Skeletal muscle cell (primary cell): ENCODE measurements around the gene TOM1L2.
A peak's percentile ranks its signal among the peaks of the same experiment; 100 is the strongest.

Experiments used
- DNase-seq: peaks from one replicate; pipeline ENCODE4 v3.0.0-alpha.2; 2010; ENCODE audit warnings: low read depth
- H3K4me3 ChIP-seq: 2 replicates; pipeline ENCODE4 v1.5.1; 2011; ENCODE audit warnings: low read depth, mild to moderate bottlenecking, control low read depth, low read length, moderate library complexity

Gene TOM1L2

DNA sequence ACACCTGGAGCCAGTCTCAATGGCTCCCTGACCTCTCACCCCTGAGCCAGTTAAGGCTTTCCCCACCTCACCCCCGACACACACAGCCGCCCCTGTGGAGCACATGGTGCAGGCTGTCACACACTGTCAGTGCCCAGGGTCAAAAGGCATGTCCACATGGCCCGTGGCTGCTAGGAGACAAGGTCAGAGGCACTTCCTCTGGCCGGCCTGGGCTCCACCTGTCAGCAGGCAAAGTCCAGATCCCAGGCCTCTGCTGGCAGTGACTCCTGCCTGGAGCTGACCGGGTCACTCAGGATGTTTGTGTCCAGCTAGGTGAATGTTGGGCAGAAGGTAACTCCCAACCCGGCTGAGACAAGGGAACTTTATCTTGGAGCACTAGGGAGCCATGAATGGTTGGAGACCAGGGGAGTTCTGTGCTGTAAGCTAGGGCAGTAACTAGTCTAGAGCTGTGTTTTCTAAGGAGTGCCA is 141.4 kb downstream of the TOM1L2 start:
- no peak overlapping the region for H3K4me3 ChIP-seq
- DNase-seq = no peak

DNA sequence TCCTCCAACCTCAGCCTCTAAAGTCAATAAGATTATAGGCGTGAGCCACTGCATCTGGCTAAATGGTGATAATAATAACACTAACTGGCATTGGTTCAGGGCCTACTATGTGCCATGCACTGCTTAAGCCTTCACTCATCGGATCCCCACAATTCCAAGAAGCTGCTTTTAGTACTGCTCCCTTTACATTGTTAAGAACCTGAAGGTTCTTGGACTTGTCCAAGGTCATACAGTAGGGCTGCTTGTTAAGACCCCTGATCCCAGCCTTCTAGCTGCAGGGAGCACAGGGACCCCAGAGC is 142.0 kb downstream of the TOM1L2 start:
- DNase-seq = no peak
- no peak overlapping the region for H3K4me3 ChIP-seq

DNA sequence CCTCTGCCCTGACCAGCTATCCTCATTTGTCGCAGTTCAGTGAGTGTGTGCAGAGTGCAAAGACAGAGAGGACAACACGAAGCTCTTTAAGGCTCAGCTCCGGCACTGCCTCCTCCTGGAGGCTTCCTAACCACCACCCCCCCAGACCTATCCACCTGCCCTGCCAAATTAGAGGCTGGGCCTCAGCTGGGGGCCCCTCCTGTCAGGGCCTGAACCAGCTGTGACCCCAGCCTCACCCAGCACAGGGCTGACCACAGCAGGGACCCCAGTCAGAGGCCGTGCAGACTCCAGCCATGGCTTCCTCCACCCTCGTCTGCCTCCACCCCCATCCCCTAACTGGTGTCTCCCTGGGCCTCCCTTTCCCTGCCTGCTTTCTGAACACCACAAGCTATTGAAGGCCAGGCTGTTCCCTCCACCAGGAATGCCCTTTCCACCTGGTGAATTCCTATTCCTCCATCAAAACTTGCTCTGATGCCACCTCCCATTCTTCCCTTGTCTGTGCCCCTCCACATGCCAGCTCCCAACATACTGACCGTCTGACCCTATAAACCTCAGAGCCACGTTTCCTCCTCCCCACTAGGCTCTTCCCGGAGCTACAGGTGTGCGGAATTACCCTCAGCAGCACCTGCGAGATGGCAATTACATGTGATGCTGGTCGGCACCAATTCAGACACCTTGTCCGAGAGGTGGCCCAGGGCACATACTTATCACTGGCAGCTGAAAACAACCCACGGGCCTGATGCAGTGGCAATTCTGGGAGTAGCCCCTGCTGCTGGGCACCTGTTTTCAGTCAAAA is 144.2 kb downstream of the TOM1L2 start:
- no peak overlapping the region for H3K4me3 ChIP-seq
- DNase-seq = no peak

DNA sequence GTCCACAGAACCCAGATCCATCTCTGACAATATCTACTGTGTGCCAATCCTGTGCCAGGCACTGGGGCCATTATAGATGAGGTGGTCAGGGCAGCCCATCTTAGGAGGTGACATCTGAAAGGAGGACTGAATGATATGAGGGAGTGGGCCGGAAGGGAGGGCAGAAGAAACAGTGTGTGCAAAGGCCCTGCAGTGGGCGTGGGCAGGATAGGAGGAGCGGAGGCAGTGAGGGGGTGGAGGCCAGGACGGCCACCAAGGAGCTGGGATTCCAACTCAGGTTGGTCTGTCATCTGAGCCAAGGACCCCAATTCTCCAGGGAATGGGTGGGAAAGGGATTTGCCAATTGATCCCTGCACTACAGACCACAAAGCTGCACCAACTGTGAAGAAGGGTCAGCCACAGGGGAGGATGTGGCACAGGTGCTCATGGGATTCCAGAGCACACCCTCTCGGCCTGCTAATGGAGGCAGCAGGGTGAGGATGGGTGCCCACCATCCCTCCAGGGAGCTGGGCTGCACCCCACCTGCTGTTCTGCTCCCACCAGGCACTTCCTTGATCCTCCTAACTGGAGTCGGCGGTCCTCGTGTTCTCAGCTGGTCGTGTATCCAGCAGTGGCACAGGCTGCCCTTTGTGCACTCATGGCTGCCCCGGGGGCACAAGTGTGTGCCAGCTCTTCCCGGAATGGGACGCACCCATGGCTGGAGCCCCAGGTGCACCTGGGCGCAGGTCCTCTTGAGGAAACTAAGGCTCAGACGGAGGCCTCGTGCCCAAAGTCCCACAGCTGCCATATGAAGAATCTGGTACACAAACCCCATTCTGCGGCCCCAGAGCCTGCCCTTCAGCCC is 145.0 kb downstream of the TOM1L2 start:
- no peak for DNase-seq
- H3K4me3 ChIP-seq = no peak overlapping the region

DNA sequence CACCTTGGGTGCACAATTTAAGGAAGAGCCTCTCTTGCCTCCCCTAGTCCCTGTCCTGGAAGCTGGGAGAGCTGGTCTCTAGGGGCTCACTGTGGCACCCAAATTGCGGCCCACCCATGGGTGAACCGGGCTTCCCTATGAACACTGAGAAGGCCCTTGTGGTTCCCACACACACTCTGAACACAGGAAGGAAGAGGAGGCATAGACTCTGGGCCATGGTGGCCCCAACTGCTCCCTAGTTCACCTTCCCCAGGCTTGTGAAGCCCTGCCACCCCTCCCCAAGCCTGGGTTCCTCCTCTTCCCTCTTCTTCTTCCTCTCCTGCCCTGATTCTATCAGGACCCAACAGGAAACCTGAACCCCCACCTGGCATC is 145.9 kb downstream of the TOM1L2 start:
- no peak overlapping the region for H3K4me3 ChIP-seq
- no peak for DNase-seq

DNA sequence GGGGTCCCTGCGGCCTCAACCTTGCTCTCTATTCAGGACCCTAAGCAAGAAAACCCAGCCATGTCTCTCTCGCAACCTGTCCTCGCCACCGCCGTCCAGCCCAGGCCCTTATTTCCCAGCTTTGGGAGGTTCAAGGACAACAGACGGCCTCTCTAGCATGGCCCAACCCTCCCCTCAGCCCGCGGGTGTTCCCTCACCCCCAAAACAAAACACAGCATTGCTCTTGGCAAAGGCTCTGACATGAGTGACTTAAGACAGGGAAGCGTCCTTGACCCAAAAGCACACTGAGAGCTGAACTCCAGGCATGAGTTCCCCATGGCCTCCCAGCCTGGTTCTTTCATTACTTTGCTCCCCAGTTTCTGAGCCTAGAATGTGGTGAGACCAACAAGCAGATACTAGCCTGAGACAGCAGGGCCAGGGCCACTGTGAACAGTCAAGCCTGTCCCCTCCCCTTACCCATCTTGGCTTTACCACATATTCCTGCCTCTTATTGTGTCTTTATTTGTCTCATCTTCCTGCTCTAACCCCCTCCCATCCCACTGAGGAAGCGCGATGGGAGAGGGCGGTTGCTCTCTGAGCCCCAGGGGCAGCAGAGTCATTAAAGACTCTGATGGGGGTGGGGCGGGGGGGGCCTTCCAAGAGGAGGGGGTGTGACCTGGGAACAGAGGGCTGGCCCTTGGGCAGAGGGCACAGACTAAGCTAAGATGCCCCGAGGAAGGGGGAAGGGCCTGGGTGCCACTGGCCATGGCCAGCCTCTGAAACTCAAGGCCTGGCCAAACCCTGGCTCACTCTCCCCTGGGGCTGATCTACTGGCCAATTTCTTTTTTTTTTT is 147.2 kb downstream of the TOM1L2 start:
- DNase-seq = no peak
- H3K4me3 ChIP-seq = no peak overlapping the region

DNA sequence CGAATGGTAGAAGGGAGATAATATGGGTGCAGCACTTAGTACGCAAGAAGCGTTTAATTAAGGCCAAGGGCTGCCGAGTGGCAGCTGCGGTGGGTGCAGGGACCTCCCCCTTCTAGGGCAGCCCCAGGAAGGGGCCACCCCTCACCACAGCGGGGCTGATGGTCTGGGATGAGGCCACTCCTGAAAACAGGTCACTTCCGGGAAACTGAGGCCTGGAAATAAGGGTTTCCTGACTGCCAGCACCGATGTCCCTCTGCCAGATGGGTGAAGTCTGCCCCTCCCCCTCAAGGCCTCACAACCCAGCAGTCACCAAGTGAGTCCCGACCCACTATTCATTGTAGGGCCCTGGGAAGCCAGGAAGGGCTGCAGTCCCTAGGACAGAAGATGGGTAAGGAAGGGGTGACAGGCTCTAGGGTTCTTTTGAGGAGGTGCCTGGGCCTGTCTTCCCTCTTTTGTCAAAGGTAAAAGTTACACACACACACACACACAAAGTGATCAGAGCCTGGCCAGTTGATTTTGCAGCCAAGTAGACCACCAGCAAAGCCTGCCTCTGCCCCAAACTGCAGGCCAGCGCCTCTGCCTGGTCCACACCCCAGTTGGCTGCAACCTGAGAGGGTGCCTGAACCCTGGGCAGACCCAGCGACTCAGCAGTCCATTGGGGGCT is 147.9 kb downstream of the TOM1L2 start:
- DNase-seq = no peak
- H3K4me3 ChIP-seq = peak overlapping the region; percentile 1

DNA sequence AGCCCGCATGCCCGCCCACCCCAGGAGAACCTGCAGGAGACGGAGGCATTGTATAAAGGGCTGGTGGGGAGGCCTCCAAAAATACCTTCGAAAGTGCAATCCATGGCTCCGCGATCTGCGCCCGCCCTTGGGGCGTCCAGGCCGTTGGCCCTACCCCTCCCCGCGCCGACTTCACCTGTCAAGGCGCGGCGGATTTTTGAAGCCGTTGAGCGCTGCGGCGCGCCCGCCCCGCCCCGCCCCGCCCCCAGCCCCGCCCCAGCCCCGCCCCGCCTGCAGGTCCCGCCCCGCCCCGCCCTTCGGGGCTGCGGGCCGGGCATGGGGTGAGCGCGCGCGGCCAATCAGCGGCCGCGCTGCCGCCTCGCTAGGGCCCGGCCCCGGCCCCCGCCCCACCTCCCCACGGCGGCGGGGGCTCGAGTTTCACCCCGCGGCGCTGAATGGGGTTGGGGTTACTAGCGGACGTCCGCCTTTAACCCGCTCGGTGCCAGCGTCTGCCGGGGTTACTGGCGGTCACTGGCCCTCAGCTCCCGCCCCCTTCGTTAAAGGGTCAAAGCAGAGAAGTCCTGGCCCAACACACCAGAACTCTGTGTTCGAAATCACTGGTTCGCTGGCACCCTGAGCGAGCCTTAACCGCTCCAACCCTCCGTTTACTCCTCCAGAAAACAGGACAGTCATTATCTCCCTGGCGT is 148.6 kb downstream of the TOM1L2 start:
- peak overlapping the region; percentile 48 for H3K4me3 ChIP-seq
- DNase-seq = no peak

DNA sequence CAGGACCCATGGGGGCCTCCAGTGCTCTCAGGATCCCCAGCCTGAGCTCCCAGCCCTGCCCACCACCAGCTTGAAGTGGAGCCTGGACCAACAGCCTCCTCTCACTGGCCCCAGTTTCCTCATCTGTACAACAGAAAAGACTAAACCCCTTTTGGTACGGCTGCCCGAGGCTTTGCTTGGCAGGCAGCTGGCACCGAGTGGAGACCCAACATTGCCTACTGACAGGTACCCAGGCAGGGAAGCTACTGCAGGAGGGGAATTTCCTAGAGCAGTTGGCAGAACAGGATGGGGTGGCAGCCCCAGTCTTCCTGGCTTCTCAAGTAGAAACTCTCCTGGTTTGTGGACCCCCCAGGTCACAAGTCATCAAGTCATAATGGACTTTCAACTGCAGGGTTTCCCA is 149.6 kb downstream of the TOM1L2 start:
- no peak for DNase-seq
- peak overlapping the region; percentile 48 for H3K4me3 ChIP-seq

DNA sequence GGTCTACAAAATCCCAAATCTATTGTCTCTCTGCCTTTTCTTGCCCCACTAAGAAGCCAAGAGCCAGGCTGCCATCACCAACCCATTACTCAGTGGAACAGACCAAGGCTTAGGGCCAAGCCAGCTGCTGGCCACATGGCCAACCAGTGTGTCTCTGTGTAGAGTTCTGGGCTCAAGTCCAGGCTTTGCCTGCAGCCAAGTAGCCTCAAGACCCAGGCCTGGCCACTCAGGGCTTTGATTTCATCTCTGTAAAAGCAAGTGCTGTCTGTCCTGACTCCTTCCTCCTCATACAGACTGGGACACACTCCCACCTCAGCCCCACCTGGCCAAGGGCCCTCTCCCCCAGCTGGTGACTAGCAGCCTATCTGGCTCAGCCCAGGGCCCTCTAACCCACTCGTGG is 150.0 kb downstream of the TOM1L2 start:
- no peak for DNase-seq
- H3K4me3 ChIP-seq = peak overlapping the region; percentile 48

DNA sequence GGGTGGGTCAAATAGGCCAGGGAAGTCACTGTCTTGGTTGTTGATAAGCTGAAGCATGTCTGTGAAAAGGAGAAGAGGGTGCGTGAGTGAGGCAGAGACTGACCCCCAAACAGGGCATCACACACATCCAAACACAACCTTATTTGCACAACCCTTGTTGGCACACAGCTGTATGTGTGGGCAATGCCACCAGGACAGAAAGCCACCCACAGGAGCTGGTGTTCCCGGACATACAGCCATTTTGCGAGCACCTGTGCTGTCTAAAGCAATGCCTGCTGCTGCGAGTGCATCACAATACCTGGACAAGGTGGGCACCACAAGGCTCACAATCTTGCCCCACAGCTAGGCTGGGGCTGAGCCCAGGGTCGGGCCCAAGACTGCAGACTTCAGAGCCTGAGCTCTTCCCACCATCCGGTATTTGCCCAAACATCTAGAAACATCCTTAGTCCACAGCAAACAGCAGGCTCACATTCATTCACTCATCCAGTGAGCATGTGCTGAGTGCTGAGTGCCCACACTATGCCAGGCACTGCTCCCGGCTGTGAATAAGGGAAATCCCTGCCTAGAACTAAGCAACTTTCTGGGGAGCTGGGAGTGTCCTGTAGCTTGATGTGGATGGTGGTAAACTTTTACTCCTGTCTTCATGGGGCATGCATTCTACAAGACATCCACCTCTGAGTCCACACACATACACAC is 151.6 kb downstream of the TOM1L2 start:
- no peak overlapping the region for H3K4me3 ChIP-seq
- no peak for DNase-seq

DNA sequence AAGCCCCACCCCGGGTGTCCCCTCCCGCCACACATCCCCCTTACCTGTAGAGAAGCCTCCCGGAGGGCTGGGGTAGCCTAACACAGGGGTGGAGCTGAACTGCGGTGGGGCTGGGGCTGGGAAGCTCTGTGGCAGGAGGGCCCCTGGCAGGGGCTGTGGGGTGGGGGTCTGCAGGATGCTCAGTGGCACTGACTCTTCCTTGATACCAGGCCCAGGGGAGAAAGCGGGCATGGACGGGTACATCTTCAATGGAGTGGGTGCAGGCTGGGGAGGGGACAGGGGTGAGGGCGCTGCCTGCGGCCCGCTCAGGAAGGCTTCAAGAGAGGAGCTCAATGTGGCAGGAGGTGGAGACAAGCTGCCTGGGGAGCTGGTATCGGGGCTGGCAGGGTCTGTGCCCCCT is 152.2 kb downstream of the TOM1L2 start:
- no peak for DNase-seq
- no peak overlapping the region for H3K4me3 ChIP-seq

DNA sequence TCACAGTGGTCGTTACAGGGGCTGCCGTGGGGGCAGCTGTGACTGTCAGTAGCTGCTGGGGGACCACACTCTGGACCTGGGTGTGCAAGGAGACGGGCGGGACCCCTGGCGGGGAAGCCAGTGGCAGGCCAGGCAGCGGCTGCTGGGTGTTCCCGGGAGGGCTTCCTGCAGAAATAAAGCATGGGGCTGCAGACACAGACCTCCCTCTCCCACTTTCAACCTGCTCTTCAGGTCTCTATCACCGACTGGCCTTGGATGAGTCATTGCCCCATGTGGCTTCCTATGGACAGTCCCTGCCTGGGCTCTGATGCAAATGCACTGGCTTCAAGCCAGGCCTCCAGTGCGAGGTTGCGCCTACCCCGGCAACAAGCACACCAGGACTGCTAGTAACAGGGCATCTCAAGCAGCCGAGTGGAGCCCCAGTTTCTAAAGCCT is 152.6 kb downstream of the TOM1L2 start:
- no peak overlapping the region for H3K4me3 ChIP-seq

DNA sequence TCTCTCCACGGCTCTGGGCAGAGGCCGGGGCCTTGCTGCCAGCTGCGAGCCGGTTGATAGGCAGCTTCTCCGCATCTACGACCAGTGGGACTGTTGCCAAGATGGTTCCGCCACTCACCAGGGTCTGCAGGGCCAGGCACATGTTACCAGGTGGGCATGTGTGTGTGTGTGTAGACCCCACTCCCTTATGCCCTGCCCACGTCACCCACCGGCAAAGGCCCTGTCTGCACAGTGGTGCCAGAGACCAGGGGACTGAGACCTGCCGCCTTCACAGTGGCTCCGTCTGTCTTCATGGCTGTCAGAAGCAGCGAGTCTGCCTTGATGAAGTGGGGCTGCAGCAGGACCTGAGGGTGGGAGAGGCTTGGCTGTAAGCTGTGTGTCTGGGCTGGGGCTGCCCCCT is 153.1 kb downstream of the TOM1L2 start:
- no peak for DNase-seq
- no peak overlapping the region for H3K4me3 ChIP-seq

More for the DNA sequence above, 152.6 kb downstream of the TOM1L2 start:
- peak; percentile 74 for DNase-seq

DNA sequence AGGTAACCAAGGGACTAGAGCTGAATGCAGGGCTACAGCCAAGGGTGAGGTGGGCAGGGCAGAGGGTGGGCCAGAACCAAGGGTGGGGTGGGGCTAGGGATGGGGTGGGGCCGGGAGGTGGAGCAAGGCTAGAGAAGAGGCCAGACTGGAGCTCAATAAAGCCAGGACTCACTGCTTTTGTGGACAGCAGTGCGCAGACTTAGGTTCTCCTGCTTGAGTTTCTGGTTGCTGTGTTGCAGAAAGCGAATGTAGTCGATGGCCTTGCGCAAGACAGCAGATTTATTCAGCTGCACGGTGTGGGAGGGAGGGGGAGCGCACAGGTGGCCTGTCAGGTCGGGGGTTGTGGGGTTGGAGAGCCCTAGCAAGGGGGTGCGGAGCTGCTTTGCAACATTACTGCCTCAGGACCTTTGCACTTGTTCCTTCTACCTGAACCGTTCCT is 154.1 kb downstream of the TOM1L2 start:
- no peak for DNase-seq
- H3K4me3 ChIP-seq = no peak overlapping the region

DNA sequence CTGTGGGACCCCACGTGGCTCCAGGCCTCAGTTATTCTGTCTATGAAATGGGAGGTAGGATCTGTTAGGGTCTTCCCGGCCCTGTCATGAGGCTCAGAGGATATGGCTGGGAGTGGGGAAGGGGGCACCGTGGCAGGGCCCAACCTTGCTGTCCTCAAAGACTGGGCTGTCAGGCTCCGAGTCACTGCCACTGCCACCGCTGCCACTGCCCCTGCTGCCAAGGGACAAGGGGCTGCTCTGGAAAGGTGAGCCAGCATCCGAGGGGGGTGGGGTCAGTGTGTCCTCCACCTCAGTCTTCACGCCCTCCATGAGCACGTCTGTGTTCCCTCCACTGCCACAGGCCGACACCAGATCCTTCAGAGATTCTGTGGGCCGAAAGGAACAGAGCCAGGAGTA is 154.7 kb downstream of the TOM1L2 start:
- no peak for DNase-seq
- no peak overlapping the region for H3K4me3 ChIP-seq

DNA sequence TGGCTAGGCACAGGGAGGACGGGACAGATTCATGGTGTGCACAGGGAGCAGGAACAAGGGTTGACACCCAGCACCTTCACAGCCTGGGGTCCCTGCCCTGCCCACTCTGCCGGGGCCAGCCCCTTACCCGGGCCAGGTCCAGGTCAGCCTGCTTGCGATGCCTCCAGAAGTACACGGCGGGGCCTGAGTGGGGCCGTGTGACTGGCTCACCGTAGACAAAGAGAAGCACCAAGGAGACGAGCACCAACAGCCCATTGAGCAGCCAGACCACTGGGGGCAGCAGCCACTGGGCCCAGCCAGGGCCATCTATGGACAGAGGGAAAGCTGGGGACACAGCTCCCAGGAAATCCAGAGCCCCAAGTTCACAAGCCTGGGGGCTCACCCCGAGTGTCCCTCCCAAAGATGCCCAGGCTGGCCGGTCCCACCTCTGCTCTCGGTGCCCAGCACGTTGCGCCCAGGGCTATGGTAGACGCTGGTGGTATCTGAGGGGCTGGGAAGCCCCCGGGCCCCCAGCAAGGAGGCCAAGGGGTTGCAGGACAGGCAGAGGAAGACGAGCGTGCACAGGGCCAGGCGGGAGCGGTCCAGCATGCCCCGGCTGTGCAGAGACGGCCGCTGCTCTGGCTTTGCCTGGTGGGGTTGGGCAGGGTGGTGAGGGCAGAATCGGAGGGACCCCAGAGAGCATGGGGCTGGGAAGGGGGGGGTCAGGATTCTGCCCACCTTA is 155.2 kb downstream of the TOM1L2 start:
- H3K4me3 ChIP-seq = no peak overlapping the region
- DNase-seq = no peak
